HL-60 (cell line): ENCODE results near the gene GRB10.

Experiments used
- TF ChIP-seq, protein P1 (sequence below): IDR thresholded peaks from one replicate; pipeline ENCODE4 v1.5.1; 2011; ENCODE audit warnings: low read length, control low read depth, inconsistent platforms; ENCODE audit not compliant: insufficient read depth
- TF ChIP-seq, protein P2 (sequence below): IDR thresholded peaks from 2 replicates; pipeline ENCODE4 v1.6.1; 2012; ENCODE audit warnings: low read depth; ENCODE audit not compliant: insufficient replicate concordance

DNA sequence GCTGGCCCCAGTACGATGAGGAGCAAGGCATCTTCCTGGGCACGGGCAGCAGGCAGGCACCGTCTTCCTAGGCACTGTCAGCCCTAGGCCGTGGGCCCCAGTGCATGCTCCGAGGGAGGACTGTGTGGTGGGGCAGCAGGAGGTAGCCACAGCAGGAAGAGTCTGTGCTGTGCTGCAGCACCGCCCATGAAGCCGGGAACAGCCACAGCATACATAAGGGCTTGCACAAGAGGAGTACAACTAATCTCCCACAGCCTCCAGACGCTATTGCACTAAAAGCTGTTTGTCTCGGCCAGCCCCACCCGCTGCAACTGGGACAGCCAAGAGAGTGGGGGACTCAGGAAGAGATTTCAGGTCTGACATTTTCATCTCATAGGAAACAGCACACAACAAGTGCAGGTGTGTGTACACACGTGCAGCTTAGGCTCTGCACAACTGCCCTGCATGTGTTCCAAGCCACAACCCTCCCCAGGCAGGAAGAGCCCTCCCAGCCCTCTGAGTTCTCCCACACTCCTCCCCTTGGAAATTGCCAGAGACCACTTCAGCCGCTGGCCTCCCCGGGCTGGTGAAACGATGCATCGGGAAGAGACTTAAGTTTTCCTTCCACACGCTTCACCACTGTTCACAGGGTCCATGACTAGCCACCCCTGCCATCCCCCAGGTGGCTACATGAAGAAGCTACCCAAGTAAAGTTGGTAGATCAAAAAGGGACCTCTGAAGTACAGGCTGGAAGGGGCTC is 129.4 kb downstream of the GRB10 start:
- TF ChIP-seq, protein P1, sequence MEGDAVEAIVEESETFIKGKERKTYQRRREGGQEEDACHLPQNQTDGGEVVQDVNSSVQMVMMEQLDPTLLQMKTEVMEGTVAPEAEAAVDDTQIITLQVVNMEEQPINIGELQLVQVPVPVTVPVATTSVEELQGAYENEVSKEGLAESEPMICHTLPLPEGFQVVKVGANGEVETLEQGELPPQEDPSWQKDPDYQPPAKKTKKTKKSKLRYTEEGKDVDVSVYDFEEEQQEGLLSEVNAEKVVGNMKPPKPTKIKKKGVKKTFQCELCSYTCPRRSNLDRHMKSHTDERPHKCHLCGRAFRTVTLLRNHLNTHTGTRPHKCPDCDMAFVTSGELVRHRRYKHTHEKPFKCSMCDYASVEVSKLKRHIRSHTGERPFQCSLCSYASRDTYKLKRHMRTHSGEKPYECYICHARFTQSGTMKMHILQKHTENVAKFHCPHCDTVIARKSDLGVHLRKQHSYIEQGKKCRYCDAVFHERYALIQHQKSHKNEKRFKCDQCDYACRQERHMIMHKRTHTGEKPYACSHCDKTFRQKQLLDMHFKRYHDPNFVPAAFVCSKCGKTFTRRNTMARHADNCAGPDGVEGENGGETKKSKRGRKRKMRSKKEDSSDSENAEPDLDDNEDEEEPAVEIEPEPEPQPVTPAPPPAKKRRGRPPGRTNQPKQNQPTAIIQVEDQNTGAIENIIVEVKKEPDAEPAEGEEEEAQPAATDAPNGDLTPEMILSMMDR = no peak
- TF ChIP-seq, protein P2, sequence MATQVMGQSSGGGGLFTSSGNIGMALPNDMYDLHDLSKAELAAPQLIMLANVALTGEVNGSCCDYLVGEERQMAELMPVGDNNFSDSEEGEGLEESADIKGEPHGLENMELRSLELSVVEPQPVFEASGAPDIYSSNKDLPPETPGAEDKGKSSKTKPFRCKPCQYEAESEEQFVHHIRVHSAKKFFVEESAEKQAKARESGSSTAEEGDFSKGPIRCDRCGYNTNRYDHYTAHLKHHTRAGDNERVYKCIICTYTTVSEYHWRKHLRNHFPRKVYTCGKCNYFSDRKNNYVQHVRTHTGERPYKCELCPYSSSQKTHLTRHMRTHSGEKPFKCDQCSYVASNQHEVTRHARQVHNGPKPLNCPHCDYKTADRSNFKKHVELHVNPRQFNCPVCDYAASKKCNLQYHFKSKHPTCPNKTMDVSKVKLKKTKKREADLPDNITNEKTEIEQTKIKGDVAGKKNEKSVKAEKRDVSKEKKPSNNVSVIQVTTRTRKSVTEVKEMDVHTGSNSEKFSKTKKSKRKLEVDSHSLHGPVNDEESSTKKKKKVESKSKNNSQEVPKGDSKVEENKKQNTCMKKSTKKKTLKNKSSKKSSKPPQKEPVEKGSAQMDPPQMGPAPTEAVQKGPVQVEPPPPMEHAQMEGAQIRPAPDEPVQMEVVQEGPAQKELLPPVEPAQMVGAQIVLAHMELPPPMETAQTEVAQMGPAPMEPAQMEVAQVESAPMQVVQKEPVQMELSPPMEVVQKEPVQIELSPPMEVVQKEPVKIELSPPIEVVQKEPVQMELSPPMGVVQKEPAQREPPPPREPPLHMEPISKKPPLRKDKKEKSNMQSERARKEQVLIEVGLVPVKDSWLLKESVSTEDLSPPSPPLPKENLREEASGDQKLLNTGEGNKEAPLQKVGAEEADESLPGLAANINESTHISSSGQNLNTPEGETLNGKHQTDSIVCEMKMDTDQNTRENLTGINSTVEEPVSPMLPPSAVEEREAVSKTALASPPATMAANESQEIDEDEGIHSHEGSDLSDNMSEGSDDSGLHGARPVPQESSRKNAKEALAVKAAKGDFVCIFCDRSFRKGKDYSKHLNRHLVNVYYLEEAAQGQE = no peak
